WERI-Rb-1 (cell line): Measurements from ENCODE around the gene HNF1A.

Experiments used
- DNase-seq: peaks from one replicate; pipeline ENCODE4 v3.0.0-alpha.2; 2020
- H3K27ac ChIP-seq: fragments of 250-450 bp; sonication (Bioruptor Pico); 2 replicates; pipeline ENCODE4 v1.5.1; 2020; ENCODE audit warnings: mild to moderate bottlenecking, moderate library complexity
- H3K27me3 ChIP-seq: fragments of 250-450 bp; sonication (Bioruptor Pico); 2 replicates; pipeline ENCODE4 v1.5.1; 2021; ENCODE audit warnings: mild to moderate bottlenecking, low read depth, moderate library complexity; ENCODE audit not compliant: insufficient read depth, severe bottlenecking
- H3K36me3 ChIP-seq: fragments of 250-450 bp; sonication (Bioruptor Pico); 2 replicates; pipeline ENCODE4 v1.5.1; 2020; ENCODE audit warnings: mild to moderate bottlenecking, moderate library complexity
- H3K4me3 ChIP-seq: 2 replicates; pipeline ENCODE4 v1.5.1; 2011; ENCODE audit warnings: low read depth, mild to moderate bottlenecking, control low read depth, low read length
- H3K9me3 ChIP-seq: fragments of 250-450 bp; sonication (Bioruptor Pico); 2 replicates; pipeline ENCODE4 v1.5.1; 2021; ENCODE audit warnings: mild to moderate bottlenecking, moderate library complexity; ENCODE audit not compliant: severe bottlenecking
- TF ChIP-seq, protein P1 (sequence below): IDR thresholded peaks from 2 replicates; pipeline ENCODE4 v1.5.1; 2011; ENCODE audit warnings: low read depth, mild to moderate bottlenecking, control low read depth, inconsistent platforms, low read length

Gene HNF1A

GRCh38 chr12:120989687-120990086 lies 11.3 kb downstream of the HNF1A start:
- Histone ChIP-seq H3K27me3 (peaks cover 6% of the 10 kb centered on the region), H3K27ac (no peak overlapping the region), H3K36me3 (no peaks in the 10 kb centered on the region), H3K9me3 (no peaks in the 10 kb centered on the region), H3K4me3 (no peak overlapping the region)
- DNase-seq = no peak
- TF ChIP-seq, protein P1, sequence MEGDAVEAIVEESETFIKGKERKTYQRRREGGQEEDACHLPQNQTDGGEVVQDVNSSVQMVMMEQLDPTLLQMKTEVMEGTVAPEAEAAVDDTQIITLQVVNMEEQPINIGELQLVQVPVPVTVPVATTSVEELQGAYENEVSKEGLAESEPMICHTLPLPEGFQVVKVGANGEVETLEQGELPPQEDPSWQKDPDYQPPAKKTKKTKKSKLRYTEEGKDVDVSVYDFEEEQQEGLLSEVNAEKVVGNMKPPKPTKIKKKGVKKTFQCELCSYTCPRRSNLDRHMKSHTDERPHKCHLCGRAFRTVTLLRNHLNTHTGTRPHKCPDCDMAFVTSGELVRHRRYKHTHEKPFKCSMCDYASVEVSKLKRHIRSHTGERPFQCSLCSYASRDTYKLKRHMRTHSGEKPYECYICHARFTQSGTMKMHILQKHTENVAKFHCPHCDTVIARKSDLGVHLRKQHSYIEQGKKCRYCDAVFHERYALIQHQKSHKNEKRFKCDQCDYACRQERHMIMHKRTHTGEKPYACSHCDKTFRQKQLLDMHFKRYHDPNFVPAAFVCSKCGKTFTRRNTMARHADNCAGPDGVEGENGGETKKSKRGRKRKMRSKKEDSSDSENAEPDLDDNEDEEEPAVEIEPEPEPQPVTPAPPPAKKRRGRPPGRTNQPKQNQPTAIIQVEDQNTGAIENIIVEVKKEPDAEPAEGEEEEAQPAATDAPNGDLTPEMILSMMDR = no peak

GRCh38 chr12:120990487-120991055 lies 12.2 kb downstream of the HNF1A start:
- TF ChIP-seq, protein P1 = no peak
- no peak overlapping the region for H3K4me3 ChIP-seq
- DNase-seq = no peak
- no peak overlapping the region for H3K27ac ChIP-seq
- H3K36me3 ChIP-seq = no peaks in the 10 kb centered on the region
- peaks cover 6% of the 10 kb centered on the region for H3K27me3 ChIP-seq
- H3K9me3 ChIP-seq = no peaks in the 10 kb centered on the region

DNA sequence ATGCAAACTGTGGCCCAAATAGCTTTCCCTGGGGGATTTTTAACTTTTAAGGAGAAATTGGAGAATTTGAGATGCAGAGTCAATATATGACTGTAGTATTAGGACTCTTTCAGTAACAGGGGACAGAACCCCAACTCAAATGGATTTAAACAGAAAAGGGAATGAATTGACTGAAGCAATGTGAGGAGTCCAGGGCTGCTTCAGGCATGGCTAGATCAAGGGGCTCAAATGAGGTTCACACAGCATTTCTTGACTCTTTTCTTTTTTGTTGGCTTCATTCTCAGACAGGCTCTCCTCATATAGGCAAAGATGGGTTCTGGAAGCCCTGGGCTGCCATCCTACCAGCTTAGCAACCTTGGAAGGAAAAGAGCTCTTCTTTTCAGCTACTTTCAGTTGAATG lies 13.6 kb downstream of the HNF1A start:
- DNase-seq = no peak
- TF ChIP-seq, protein P1 = no peak
- no peak overlapping the region for H3K4me3 ChIP-seq

DNA sequence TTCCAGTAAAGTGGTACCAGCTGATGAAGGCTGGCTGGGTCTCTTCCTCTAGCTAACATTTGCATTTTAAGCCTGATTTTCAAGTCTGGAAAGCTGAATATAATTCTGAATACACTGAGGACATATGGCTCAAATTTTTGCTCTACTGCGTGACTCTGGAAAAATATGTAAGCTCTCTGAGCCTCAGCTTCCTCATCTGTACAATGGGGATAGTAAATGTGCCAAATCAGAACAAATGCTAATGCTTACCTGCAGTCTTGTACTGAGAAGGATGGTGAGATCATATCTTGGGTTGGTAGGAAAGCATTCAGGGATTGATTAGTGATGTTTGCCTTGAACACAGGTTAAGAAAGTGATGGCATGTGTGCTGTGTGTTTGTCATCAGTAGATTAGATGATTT lies 14.6 kb downstream of the HNF1A start:
- no peak for DNase-seq
- Histone ChIP-seq H3K4me3 (no peak overlapping the region), H3K36me3 (no peaks in the 10 kb centered on the region), H3K9me3 (no peaks in the 10 kb centered on the region), H3K27ac (no peak overlapping the region), H3K27me3 (peaks cover 6% of the 10 kb centered on the region)
- TF ChIP-seq, protein P1 = no peak

More for the DNA sequence above, 13.6 kb downstream of the HNF1A start:
- Histone ChIP-seq H3K27ac (no peak overlapping the region), H3K36me3 (no peaks in the 10 kb centered on the region), H3K9me3 (no peaks in the 10 kb centered on the region), H3K27me3 (peaks cover 6% of the 10 kb centered on the region)

- TF ChIP-seq, protein P1 = no peak
- DNase-seq = no peak
- Histone ChIP-seq H3K27me3 (peaks cover 6% of the 10 kb centered on the region), H3K9me3 (no peaks in the 10 kb centered on the region), H3K27ac (no peak overlapping the region), H3K4me3 (no peak overlapping the region), H3K36me3 (no peaks in the 10 kb centered on the region)
Measured at GRCh38 chr12:120993496-120993895, 15.2 kb downstream of the HNF1A start.

- DNase-seq = no peak
- TF ChIP-seq, protein P1 = no peak
- H3K4me3 ChIP-seq = no peak overlapping the region
- no peak overlapping the region for H3K27ac ChIP-seq
- H3K9me3 ChIP-seq = no peaks in the 10 kb centered on the region
- no peaks in the 10 kb centered on the region for H3K36me3 ChIP-seq
- peaks cover 6% of the 10 kb centered on the region for H3K27me3 ChIP-seq
Measured at GRCh38 chr12:120994059-120994458, 15.7 kb downstream of the HNF1A start.
